PC-9 (cell line): ENCODE data around the gene UFD1.

Experiments used
- EZH2 ChIP-seq: fragments of 200-600 bp; sonication (generic); IDR thresholded peaks from 2 replicates; pipeline ENCODE4 v1.8.0; 2017; ENCODE audit warnings: antibody characterized with exemption, low read depth
- TF ChIP-seq, protein P1 (sequence below): fragments of 200-600 bp; sonication (generic); conservative IDR thresholded peaks from 2 replicates; pipeline ENCODE4 v1.6.1; 2017; ENCODE audit warnings: mixed run types, antibody characterized with exemption, mild to moderate bottlenecking, moderate library complexity

DNA sequence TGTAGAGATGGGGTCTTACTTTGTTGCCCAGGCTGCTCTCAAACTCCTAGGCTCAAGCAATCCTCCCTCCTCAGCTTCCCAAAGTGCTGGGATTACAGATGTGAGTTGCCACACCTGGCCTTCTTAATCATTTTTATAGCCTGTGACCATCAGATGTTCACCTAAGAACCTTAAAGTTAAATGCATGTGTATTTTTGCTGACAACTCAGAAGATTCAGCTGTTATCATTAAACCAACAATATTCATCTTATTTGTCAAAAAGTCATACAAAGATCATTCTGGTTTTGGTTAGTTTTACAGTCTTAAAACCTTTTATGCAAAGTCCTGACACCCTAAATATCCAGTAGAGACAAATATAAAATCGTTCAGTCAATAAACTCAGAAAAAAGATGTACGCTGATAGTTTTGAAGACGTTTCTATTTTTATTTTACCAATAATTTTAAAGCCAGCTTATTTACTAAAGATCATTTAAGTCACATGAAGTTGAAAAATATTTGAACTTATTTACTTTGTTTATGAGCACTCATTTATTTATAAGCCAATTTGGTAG, 23.0 kb upstream of the UFD1 start:
- TF ChIP-seq, protein P1, sequence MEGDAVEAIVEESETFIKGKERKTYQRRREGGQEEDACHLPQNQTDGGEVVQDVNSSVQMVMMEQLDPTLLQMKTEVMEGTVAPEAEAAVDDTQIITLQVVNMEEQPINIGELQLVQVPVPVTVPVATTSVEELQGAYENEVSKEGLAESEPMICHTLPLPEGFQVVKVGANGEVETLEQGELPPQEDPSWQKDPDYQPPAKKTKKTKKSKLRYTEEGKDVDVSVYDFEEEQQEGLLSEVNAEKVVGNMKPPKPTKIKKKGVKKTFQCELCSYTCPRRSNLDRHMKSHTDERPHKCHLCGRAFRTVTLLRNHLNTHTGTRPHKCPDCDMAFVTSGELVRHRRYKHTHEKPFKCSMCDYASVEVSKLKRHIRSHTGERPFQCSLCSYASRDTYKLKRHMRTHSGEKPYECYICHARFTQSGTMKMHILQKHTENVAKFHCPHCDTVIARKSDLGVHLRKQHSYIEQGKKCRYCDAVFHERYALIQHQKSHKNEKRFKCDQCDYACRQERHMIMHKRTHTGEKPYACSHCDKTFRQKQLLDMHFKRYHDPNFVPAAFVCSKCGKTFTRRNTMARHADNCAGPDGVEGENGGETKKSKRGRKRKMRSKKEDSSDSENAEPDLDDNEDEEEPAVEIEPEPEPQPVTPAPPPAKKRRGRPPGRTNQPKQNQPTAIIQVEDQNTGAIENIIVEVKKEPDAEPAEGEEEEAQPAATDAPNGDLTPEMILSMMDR, result no peak
- TF ChIP-seq EZH2, result no peak
